Neural progenitor cell (in vitro differentiated cells): ENCODE data around the gene TIMP2. TPM values are rescaled to one million over a fixed set of nuclear protein-coding genes. Genes with fewer than 3 reads are reported as not detected.
"Not testable (repeated sequence)": the region's sequence is repeated elsewhere in the genome, so short reads cannot be mapped to it uniquely, and the experiment has no call there.

Experiments
- DNase-seq: peaks from one replicate; pipeline ENCODE4 v3.0.0-alpha.2; 2016; ENCODE audit warnings: low spot score
- H2AFZ ChIP-seq: fragments of 200-600 bp; sonication (generic); replicated peaks from 2 replicates; pipeline ENCODE4 v1.6.1; 2016; ENCODE audit warnings: antibody characterized with exemption
- H3F3A ChIP-seq: fragments of 200-600 bp; sonication (generic); 2 replicates; pipeline ENCODE4 v1.6.1; 2016; ENCODE audit warnings: antibody characterized with exemption, low read depth
- H3K27ac ChIP-seq: fragments of 200-600 bp; sonication (generic); 2 replicates; pipeline ENCODE4 v1.5.1; 2016; ENCODE audit warnings: mild to moderate bottlenecking
- H3K27me3 ChIP-seq: fragments of 200-600 bp; sonication (generic); 2 replicates; pipeline ENCODE4 v1.6.1; 2016; ENCODE audit warnings: mild to moderate bottlenecking, moderate library complexity
- H3K36me3 ChIP-seq: fragments of 200-600 bp; sonication (generic); 2 replicates; pipeline ENCODE4 v1.5.1; 2016
- H3K4me1 ChIP-seq: fragments of 200-600 bp; sonication (generic); 2 replicates; pipeline ENCODE4 v1.6.1; 2016; ENCODE audit warnings: mixed run types
- H3K4me2 ChIP-seq: fragments of 200-600 bp; sonication (generic); 2 replicates; pipeline ENCODE4 v1.6.1; 2016
- H3K4me3 ChIP-seq: fragments of 200-600 bp; sonication (generic); 2 replicates; pipeline ENCODE4 v1.5.1; 2016
- H3K79me2 ChIP-seq: fragments of 200-600 bp; sonication (generic); 2 replicates; pipeline ENCODE4 v1.6.1; 2016; ENCODE audit warnings: low read depth
- H3K9ac ChIP-seq: fragments of 200-600 bp; sonication (generic); 2 replicates; pipeline ENCODE4 v1.6.1; 2016
- H3K9me3 ChIP-seq: fragments of 200-600 bp; sonication (generic); 2 replicates; pipeline ENCODE4 v1.5.1; 2016; ENCODE audit warnings: low read depth
- H4K20me1 ChIP-seq: fragments of 200-600 bp; sonication (generic); 2 replicates; pipeline ENCODE4 v1.6.1; 2016; ENCODE audit warnings: low read depth
- H3K27ac Mint-ChIP-seq: 3 replicates; pipeline ENCODE4 v1.8.0; 2021; ENCODE audit warnings: mixed read lengths
- H3K27me3 Mint-ChIP-seq: 2 replicates; pipeline ENCODE4 v1.8.0; 2022; ENCODE audit warnings: low read depth, mild to moderate bottlenecking, inconsistent platforms, moderate library complexity, mixed read lengths; ENCODE audit not compliant: insufficient read depth
- H3K36me3 Mint-ChIP-seq: 3 replicates; pipeline ENCODE4 v1.8.0; 2021; ENCODE audit warnings: mixed read lengths
- H3K4me1 Mint-ChIP-seq: 3 replicates; pipeline ENCODE4 v1.8.0; 2021; ENCODE audit warnings: mixed read lengths
- H3K4me3 Mint-ChIP-seq: 3 replicates; pipeline ENCODE4 v1.8.0; 2021; ENCODE audit warnings: mild to moderate bottlenecking, moderate library complexity, mixed read lengths
- H3K9me3 Mint-ChIP-seq: 3 replicates; pipeline ENCODE4 v1.8.0; 2020; ENCODE audit warnings: mixed read lengths
- EZH2 ChIP-seq: fragments of 200-600 bp; sonication (generic); IDR thresholded peaks from 2 replicates; pipeline ENCODE4 v1.6.1; 2017; ENCODE audit warnings: antibody characterized with exemption, mild to moderate bottlenecking, moderate library complexity
- EZH2phosphoT487 ChIP-seq: fragments of 200-600 bp; sonication (generic); IDR thresholded peaks from 2 replicates; pipeline ENCODE4 v1.6.1; 2017; ENCODE audit warnings: antibody characterized with exemption
- total RNA-seq: library from RNA; depleted of rRNA; stranded (reverse); fragments of >200 nt; gene quantifications from 2 replicates; pipeline ENCODE4 v1.2.3, GENCODE V29; 2015; ENCODE audit warnings: low replicate concordance
- TF ChIP-seq, protein P1 (sequence below): fragments of 200-600 bp; sonication (generic); IDR thresholded peaks from 2 replicates; pipeline ENCODE4 v1.5.1; 2017; ENCODE audit warnings: antibody characterized with exemption, mild to moderate bottlenecking

TIMP2 gene
- total RNA-seq, 1 donor from 2014 or later = 19.8 TPM

DNA sequence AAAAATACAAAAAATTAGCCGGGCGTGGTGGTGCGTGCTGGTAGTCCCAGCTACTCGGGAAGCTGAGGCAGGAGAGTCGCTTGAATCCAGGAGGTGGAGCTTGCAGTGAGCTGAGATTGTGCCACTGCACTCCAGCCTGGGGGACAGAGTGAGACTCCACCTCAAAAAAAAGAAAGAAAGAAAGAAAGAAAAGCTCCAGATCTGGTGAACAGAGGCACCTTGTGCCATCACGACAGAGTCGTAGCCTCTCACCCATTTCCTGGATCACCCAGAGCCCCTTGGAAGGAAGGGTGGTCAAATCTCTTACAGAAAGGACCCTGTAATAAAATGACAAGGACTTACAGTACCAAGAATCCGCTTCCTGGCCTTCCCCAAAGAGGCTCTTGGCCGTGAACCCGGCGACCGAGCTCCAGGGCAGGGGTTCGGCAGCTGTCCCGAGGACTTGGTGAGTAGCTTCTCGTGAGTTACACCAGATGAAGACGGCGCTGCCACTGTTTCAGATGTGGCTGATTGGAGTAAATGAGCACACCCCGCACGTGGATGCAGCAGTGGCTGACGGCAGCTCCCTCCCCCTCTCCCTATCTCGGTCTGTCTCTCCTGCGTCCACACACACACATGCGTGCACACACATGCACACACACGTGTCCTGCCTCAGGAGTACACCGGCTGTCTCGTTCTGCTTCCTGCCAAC, 41.1 kb upstream of the TIMP2 start:
- no peak overlapping the region for H3K4me3 Mint-ChIP-seq
- H3F3A ChIP-seq = no peaks in the 10 kb centered on the region
- H3K79me2 ChIP-seq = no peaks in the 10 kb centered on the region
- H4K20me1 ChIP-seq = no peaks in the 10 kb centered on the region
- DNase-seq = no peak
- H3K4me1 Mint-ChIP-seq = peaks cover 24% of the 10 kb centered on the region
- H3K4me1 ChIP-seq = no peaks in the 10 kb centered on the region
- H3K27me3 Mint-ChIP-seq = peaks cover 13% of the 10 kb centered on the region
- TF ChIP-seq, protein P1, sequence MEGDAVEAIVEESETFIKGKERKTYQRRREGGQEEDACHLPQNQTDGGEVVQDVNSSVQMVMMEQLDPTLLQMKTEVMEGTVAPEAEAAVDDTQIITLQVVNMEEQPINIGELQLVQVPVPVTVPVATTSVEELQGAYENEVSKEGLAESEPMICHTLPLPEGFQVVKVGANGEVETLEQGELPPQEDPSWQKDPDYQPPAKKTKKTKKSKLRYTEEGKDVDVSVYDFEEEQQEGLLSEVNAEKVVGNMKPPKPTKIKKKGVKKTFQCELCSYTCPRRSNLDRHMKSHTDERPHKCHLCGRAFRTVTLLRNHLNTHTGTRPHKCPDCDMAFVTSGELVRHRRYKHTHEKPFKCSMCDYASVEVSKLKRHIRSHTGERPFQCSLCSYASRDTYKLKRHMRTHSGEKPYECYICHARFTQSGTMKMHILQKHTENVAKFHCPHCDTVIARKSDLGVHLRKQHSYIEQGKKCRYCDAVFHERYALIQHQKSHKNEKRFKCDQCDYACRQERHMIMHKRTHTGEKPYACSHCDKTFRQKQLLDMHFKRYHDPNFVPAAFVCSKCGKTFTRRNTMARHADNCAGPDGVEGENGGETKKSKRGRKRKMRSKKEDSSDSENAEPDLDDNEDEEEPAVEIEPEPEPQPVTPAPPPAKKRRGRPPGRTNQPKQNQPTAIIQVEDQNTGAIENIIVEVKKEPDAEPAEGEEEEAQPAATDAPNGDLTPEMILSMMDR = no peak
- TF ChIP-seq EZH2 (no peak), EZH2phosphoT487 (no peak)
- no peak overlapping the region for H3K4me3 ChIP-seq
- H3K36me3 Mint-ChIP-seq = no peaks in the 10 kb centered on the region
- peak overlapping the region; percentile 57 for H3K27ac Mint-ChIP-seq
- no peaks in the 10 kb centered on the region for H3K9me3 ChIP-seq
- no peak overlapping the region for H2AFZ ChIP-seq
- no peak overlapping the region for H3K27ac ChIP-seq
- no peaks in the 10 kb centered on the region for H3K36me3 ChIP-seq
- H3K27me3 ChIP-seq = no peaks in the 10 kb centered on the region
- H3K4me2 ChIP-seq = no peak overlapping the region
- no peaks in the 10 kb centered on the region for H3K9me3 Mint-ChIP-seq
- no peak overlapping the region for H3K9ac ChIP-seq

GRCh38 chr17:78965491-78965924, 40.3 kb upstream of the TIMP2 start:
- H3K27me3 ChIP-seq = no peaks in the 10 kb centered on the region
- H3K4me3 Mint-ChIP-seq = no peak overlapping the region
- H3K36me3 ChIP-seq = no peaks in the 10 kb centered on the region
- no peak overlapping the region for H3K4me2 ChIP-seq
- no peaks in the 10 kb centered on the region for H3F3A ChIP-seq
- H3K27ac ChIP-seq = no peak overlapping the region
- peaks cover 21% of the 10 kb centered on the region for H3K4me1 Mint-ChIP-seq
- H3K4me3 ChIP-seq = no peak overlapping the region
- H3K27me3 Mint-ChIP-seq = peaks cover 10% of the 10 kb centered on the region
- no peaks in the 10 kb centered on the region for H3K9me3 Mint-ChIP-seq
- no peaks in the 10 kb centered on the region for H3K36me3 Mint-ChIP-seq
- H3K27ac Mint-ChIP-seq = peak overlapping the region; percentile 94
- TF ChIP-seq EZH2phosphoT487 (no peak), EZH2 (no peak)
- TF ChIP-seq, protein P1 = no peak
- H4K20me1 ChIP-seq = no peaks in the 10 kb centered on the region
- H3K4me1 ChIP-seq = no peaks in the 10 kb centered on the region
- no peaks in the 10 kb centered on the region for H3K79me2 ChIP-seq
- no peak for DNase-seq
- H3K9ac ChIP-seq = no peak overlapping the region
- H3K9me3 ChIP-seq = no peaks in the 10 kb centered on the region
- H2AFZ ChIP-seq = no peak overlapping the region

- H3K9me3 ChIP-seq = no peaks in the 10 kb centered on the region
- H3K9me3 Mint-ChIP-seq = no peaks in the 10 kb centered on the region
- TF ChIP-seq, protein P1 = no peak
- TF ChIP-seq EZH2phosphoT487 = no peak
- TF ChIP-seq EZH2 = no peak
Measured at GRCh38 chr17:78963378-78963777, 38.2 kb upstream of the TIMP2 start.

DNA sequence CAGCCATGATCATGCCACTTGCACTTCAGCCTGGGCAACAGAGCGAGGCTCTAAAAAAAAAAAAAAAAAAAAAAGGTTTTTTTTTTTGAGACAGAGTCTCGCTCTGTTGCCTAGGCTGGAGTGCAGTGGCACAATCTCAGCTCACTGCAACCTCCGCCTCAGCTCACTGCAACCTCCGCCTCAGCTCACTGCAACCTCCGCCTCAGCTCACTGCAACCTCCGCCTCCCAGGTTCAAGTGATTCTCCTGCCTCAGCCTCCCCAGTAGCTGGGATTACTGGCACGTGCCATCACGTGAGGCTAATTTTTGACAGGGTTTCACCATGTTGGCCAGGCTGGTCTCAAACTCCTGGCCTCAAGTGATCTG, 37.8 kb upstream of the TIMP2 start:
- not testable (repeated sequence) for H3K36me3 ChIP-seq, H3K9ac ChIP-seq, H3K79me2 ChIP-seq, H3K4me3 ChIP-seq, H3K27ac ChIP-seq, H3K9me3 ChIP-seq, H3K9me3 Mint-ChIP-seq, H3K27ac Mint-ChIP-seq, H3K4me1 ChIP-seq, H3K36me3 Mint-ChIP-seq, H3K4me2 ChIP-seq, H3K4me3 Mint-ChIP-seq, H2AFZ ChIP-seq, DNase-seq, H3K27me3 ChIP-seq, H4K20me1 ChIP-seq, H3F3A ChIP-seq, H3K27me3 Mint-ChIP-seq
- H3K4me1 Mint-ChIP-seq = peaks cover 23% of the 10 kb centered on the region

More at GRCh38 chr17:78963378-78963777, 38.2 kb upstream of the TIMP2 start:
- Histone ChIP-seq H3F3A (no peaks in the 10 kb centered on the region), H3K9ac (no peak overlapping the region), H3K36me3 (no peaks in the 10 kb centered on the region), H3K4me2 (no peak overlapping the region), H4K20me1 (no peaks in the 10 kb centered on the region), H3K4me1 (no peaks in the 10 kb centered on the region), H3K4me3 (no peak overlapping the region), H2AFZ (no peak overlapping the region), H3K79me2 (no peaks in the 10 kb centered on the region), H3K27me3 (no peaks in the 10 kb centered on the region), H3K27ac (no peak overlapping the region)
- Mint-ChIP-seq H3K36me3 (no peaks in the 10 kb centered on the region), H3K27me3 (peaks cover 5% of the 10 kb centered on the region), H3K27ac (no peak overlapping the region), H3K4me1 (peaks cover 23% of the 10 kb centered on the region), H3K4me3 (no peak overlapping the region)
- no peak for DNase-seq
